GM21576 (cell line): ENCODE data around the gene EMILIN2.

Experiments used
- ATAC-seq: cut with Tn5 transposase; IDR thresholded peaks from one replicate; pipeline ENCODE4 v1.9.1; 2021; ENCODE audit warnings: mild to moderate bottlenecking, moderate library complexity; ENCODE audit not compliant: unreplicated experiment

Gene EMILIN2

DNA sequence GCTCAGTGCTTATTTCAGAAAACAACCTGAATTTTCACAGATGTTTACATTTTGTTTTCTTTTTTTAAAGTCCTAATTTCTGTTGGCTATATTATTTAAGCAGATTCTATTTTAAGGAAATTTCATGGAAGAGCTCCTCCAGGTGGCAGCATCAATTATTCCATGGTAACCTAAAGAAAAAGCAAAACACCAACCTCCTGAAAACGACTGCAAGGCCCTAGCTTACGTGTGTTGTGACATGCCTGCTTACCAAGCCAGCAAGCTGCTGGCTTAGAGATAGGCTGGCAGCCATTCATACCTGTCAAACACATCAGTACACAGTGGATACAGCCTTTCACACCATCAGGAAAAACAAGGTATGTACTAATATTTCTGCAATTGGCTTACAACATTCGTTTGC, 101.2 kb downstream of the EMILIN2 start:
- no peak for ATAC-seq

DNA sequence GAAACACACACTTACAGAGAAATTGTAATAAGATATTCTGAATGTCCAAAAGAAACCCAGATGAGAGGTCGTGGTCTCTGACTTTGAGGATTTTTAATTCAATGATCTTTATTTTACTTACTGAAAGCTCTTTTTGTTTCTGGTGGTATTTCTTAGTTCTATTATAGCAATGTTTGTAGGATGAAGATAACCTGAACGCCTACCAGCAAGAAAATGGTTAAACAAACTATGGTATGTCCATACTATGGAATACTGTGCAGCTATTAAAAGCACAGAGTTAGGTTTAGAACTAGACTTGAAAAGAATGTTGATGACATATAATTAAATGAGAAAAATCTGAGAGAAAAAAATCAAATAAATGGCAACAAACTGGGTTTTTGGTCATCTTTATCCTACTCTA, 105.8 kb downstream of the EMILIN2 start:
- ATAC-seq, result no peak

DNA sequence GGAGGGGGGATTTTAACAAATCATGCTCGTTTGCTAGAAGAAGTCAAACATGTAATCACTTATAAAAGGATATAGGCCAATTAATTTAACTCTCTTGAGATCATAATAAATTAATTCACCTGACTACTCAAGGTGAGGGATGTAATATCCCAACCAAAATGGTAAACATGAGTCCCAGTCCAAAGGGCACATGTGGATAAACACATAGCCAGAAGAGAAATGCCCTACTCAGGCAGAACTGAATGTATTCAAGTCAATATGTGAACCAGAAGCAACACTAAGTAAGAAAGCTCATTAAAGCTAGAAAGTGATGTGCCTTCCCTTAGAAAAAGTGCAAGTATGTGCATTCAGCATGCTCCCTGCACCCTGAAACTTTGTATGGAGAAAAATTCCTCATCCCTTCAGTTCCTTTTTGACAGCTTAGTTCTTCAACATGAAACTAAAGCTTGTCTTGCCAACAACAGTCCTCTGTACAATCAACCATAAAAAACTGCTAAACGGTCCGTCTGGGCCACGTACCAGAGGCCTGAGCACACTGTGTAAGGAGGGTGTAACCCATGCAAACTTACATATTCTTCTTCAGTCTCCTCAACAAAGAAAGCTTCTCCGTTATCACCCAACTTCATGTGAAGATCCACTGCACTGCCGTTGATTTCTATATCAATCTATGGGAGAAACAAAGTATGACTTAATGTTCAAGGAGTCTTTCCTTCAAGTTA, 107.3 kb downstream of the EMILIN2 start:
- no peak for ATAC-seq

DNA sequence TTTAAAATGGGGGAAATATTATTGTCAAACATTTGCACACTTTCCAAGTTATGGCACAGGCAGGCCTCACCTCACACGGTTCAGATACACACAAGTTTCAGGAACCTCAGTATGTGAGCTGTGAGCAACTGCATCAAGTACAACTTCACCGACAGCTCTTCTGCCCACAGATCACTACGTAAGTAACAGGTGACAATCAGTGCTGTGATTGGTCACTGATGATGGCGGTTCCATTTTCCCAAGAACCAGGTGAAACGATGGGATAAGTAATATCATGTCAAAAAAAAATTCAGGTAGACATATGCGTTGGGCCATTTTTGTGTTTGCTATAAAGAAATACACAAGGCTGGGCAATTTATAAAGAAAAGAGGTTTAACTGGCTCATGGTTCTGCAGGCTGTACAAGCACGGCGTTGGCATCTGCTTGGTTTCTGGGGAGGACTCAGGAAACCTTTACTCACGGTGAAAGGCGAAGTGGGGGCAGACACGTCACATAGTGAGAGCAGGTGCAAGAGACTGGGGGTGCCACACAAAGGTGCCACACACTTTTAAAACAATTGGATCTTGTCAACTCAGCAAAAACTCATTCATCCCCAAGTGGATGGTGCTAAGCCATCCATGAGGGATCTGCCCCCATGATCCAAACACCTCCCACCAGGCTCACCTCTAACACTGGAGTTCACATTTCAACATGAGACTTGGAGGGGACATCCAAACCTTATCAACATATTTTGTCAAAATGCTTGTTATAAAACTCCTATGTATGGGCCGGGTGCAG, 108.3 kb downstream of the EMILIN2 start:
- ATAC-seq, result no peak

DNA sequence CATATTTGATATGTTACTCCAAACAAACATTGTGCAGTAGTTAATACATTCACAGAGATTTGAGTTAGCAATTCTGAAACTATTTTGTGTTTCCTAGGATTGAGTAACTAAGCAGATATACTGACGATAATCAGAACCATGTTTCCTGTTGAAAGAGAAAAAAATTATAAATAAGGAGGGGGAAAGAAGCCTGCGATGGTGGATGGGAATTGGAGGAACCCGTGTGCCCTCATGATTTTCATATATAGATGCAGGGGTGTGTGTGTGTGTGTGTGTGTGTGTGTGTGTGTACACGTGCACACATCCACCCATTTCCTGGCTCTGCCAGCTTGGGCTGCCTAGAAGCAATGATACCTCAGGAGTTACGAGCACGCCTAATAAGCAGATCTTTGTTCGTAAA, 109.2 kb downstream of the EMILIN2 start:
- ATAC-seq, result no peak

DNA sequence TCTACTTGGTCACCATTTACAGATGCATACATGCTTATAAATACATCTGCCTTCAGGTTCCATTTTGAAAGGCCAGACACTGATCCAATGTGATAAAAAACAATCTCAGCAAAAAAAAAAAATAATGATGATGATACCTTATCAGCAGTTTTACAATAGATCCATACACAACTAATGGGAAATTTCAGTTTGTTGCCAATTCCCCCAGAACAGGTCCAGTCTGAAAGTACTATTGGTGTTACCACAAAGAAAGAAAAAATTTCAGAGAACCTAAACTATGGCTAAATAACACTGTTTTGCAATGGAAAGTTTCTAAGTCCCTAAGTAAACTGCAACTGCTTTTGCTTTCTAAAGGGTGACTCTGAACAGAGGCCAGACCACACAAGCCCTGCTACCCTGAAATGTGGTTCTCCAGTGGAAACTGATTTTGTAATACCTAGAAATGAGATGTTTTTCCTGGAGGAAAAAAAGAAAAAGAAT, 112.1 kb downstream of the EMILIN2 start:
- peak; percentile 49 for ATAC-seq

DNA sequence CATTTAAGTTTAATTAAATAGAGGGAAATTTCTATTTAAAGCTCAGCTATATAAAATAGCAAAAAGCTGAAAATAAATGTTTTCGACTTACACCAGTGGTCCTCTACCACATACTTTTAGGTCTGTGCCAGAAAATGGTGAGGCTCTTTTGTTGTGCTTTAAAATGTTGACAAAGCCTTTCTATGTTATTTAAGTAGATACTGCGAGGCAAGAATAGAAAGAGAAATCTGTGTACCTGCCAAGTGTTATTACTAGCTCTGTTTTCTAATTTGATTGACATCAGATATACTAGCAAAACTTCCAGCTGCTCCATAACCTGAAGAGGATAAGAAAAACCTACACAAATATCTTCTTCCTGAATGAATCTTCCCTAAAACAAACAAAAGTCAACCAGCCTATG, 112.5 kb downstream of the EMILIN2 start:
- no peak for ATAC-seq

DNA sequence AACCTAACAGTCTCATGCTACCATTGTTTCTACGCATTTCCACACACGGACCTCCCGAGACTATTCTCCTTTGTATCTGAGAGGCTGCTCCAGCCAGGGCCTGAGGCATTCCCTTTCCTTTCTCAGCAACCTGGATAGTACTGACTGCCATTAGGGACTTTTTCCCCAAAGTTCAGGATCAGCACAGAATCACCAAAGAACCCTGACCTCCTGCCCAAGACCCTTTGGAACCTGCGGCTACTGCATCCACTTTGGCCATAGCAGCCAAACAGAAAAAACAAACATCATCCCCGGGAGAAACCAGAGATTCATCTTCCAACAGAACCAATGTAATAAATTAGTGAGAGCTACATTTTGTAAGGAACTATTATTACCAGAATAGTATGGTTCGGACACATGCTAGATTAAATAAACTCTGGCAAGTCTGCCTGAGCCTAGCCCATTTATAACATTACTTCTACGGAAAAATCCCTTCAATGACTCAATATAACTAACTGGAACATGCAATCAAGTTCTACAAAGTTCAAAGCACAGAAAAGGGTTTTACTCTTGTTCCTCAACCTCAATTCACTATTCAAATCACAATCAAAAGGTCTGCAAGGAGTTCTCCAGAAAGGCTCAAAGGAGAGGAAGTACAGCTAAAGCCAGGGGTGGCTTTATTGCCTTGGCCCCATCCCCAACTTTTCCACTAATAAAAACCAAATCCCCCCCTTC, 114.3 kb downstream of the EMILIN2 start:
- ATAC-seq, result no peak

DNA sequence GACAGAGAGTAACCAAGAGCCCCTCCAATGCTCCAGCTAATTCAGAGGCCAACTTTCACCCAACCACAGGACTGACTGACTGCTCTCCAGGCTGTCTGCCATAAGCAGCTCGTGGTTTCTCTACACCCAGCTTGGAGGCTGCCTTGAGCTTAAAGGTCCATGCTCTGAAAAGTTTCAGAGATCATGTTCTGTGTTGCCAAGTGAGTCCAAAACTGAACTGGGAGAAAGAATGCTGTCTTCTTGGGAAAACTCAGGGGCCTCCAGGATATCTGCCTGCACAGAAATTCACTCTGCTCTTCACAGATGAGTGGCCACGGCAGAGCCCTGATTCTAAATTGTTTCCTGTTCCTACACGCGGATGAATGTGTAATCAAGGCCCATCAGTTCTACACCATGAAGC, 115.0 kb downstream of the EMILIN2 start:
- ATAC-seq, result no peak

DNA sequence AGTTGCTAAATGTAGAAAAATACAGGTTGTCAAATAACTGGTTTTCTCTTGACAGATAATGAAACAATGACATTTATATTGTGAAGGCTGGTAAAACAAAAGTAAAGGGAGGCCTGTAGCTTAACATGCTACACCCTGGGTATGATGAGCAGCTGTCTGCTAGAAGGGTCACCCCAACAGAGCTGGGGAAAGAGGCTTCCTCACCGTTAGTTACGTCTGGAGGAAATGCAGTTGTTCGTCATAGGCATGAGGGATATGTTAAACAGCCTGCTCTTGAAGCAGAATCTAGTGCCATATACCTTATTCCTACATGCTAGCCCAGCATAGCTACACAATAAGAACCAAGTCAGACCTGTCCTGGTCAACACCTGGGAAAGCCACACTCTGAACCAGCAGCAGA, 116.2 kb downstream of the EMILIN2 start:
- no peak for ATAC-seq

DNA sequence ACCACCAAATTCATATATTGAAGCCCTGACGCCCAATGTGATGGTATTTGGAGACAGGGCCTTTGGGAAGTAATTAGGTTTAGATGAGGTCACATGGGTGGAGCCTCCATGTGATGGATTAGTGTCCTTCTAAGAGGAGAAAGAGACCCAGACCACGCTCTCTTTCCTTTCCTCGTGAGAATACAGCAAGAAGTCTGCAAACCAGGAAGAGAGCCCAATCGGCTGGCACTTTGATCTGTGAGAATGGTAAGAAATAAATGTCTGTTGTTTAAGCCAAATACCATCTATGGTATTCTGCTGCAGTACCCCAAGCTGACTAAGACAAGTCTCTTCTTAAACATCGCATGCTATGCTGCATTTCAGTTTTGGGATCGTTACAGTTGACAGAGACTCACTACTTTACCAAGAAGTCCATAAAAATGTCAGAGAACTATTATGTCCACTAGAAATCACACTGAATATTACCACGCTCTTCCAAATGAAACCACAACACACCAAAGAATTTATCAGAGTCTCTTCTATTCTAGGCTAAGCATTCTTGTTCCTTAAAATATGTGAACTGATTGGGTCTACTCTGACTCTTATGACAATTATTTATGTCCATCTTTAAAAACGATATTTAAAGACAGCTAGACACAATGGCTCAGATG, 117.7 kb downstream of the EMILIN2 start:
- ATAC-seq, result no peak
